Heart left ventricle (tissue), 16 donors: ENCODE results near the gene HLA-DMA. TPM values are rescaled to one million over a fixed set of nuclear protein-coding genes. Genes with fewer than 3 reads are reported as not detected.
A peak's percentile ranks its signal among the peaks of the same experiment; 100 is the strongest.
"Not testable (repeated sequence)": the region's sequence is repeated elsewhere in the genome, so short reads cannot be mapped to it uniquely, and the experiment has no call there.

Source experiments
- ATAC-seq, 4 donors: fragments of 200-7000 bp; cut with Tn5 transposase; one replicate each; pipeline ENCODE4 v1.9.1; 2020 to 2022; ENCODE audit warnings: moderate library complexity in 4 of 4, mild to moderate bottlenecking in 3 of 4, moderate number of reproducible peaks in 1 of 4
- DNase-seq, 5 donors: peaks; one replicate each; pipeline ENCODE4 v3.0.0-alpha.2; 2020
- H3K27ac ChIP-seq, 12 donors: fragments of 200-600 bp; sonication (generic) in 4 of 12; one replicate each; pipeline versions ENCODE4 v1.5.0 to v1.8.0; 2016 to 2022; ENCODE audit warnings: mild to moderate bottlenecking in 2 of 12
- H3K27me3 ChIP-seq, 9 donors: fragments of 200-600 bp; sonication (generic) in 2 of 9; one replicate each; pipeline versions ENCODE4 v1.5.1 to v1.8.0; 2016 to 2022; ENCODE audit warnings: mild to moderate bottlenecking in 3 of 9
- H3K36me3 ChIP-seq, 9 donors: fragments of 200-600 bp; sonication (generic) in 2 of 9; one replicate each; pipeline versions ENCODE4 v1.5.0 to v1.8.0; 2018 to 2022; ENCODE audit warnings: mild to moderate bottlenecking in 2 of 9
- H3K4me1 ChIP-seq, 12 donors: fragments of 200-600 bp; sonication (generic) in 4 of 12; one replicate each; pipeline versions ENCODE4 v1.5.0 to v1.8.0; 2016 to 2022; ENCODE audit warnings: mild to moderate bottlenecking in 3 of 12
- H3K4me3 ChIP-seq, 12 donors: fragments of 200-600 bp; sonication (generic) in 4 of 12; one replicate each; pipeline versions ENCODE4 v1.5.0 to v1.8.0; 2017 to 2022; ENCODE audit warnings: mild to moderate bottlenecking in 9 of 12, moderate library complexity in 4 of 12
- H3K9me3 ChIP-seq, 12 donors: fragments of 200-600 bp; sonication (generic) in 4 of 12; one replicate each; pipeline versions ENCODE4 v1.5.0 to v1.8.0; 2016 to 2022; ENCODE audit warnings: mild to moderate bottlenecking in 1 of 12
- CTCF ChIP-seq, 12 donors: fragments of 200-600 bp; sonication (generic) in 4 of 12; IDR thresholded peaks; one replicate each; pipeline versions ENCODE4 v1.5.0 to v1.8.0; 2018 to 2022; ENCODE audit warnings: antibody characterized with exemption in 12 of 12, mild to moderate bottlenecking in 5 of 12
- POLR2A ChIP-seq, 2 donors: fragments of 450-650 bp; IDR thresholded peaks; one replicate each; pipeline ENCODE4 v1.6.1; 2017; ENCODE audit warnings: antibody characterized with exemption in 2 of 2, mild to moderate bottlenecking in 2 of 2, moderate library complexity in 2 of 2
- WGBS, 4 donors: extraction: QIAGEN DNeasy Blood & Tissue Kit in 2 of 4; methylation state at CpG; one replicate each; pipeline versions ENCODE4 v1.1.5 to v1.1.7; 2013 to 2018; 5-methylcytosine and 5-hydroxymethylcytosine counted together
- intact Hi-C, 10 donors: fragments of 100-400 bp; cut with DNase I; formaldehyde crosslinking; loops; one replicate each; pipeline versions ENCODE4 v1.11.1 to v1.14.2; 2022
- polyA plus RNA-seq, 2 donors: library from polyadenylated mRNA; stranded (reverse); fragments of 200-250 nt; gene quantifications; one replicate each; pipeline ENCODE4 v1.2.3, GENCODE V29; 2013
- total RNA-seq, 9 donors: library from RNA; depleted of rRNA in 2 of 9; stranded (reverse); fragments of >200 nt in 2 of 9; fragmentation: NEBNext Ultra II Directional in 3 of 9; extraction: Animal tissue kit (Norgen Biotek cat#: 25700) in 3 of 9; gene quantifications; one replicate each; pipeline versions ENCODE4 v1.1.0 to v1.2.4, GENCODE V29; 2016 to 2023
- donor health status: ischemic (EF 13 %, LVEDD 7.1; RV severe dilation, severe dysfunction).
- donor health status: healthy with polysubstance abuse.
- donor health status: DM: no; HTN: yes; CAD: no.
- donor health status: DM: no; HTN: no; CAD: no.
- donor health status: ischemic (EF 25% LVEDD 6.9; RV normal size, moderate dysfunction).
- donor health status: ischemic (EF 25% LVEDD 5.7; RV mildly dilated, moderate dysfunction).
- donor health status: healthy.
- donor health status: DM: yes; HTN: yes; CAD: no.
- donor health status: ischemic (EF 35%, LVEDD 5.7; RV mildly dilated, moderate dysfunction).
- donor health status: nonischemic (EF 11% LVEDD 7.7; RV severe dilation, severe dysfunction).
- donor health status: DM: yes; HTN: yes; CAD: no.
- donor health status: PGD.
- donor health status: ischemic (EF 29% LVEDD 5.4; RV normal size, mild dysfunction).
- donor health status: nonischemic (EF 23%, LVEDD 6.1; RV moderate dilation, normal function).

Gene HLA-DMA
- total and polyA plus RNA-seq, 11 donors = 5.4 to 150 (median 16.2) TPM

- H3K36me3 ChIP-seq = peaks cover 0 to 3% (median 0%) of the 10 kb centered on the region in 9 donors
- peak overlapping the region in 2 of 12 donors; percentile 13 to 37 for H3K4me3 ChIP-seq
- H3K4me1 ChIP-seq = peaks cover 0 to 86% (median 11%) of the 10 kb centered on the region in 12 donors
- H3K27ac ChIP-seq = peak overlapping the region in 3 of 12 donors; percentile 22 to 97 (median 38)
- peaks cover 0 to 8% (median 0%) of the 10 kb centered on the region in 12 donors for H3K9me3 ChIP-seq
- TF ChIP-seq CTCF (IDR thresholded peaks at IDR 0.05) (no peak), POLR2A (IDR thresholded peaks at IDR 0.05) (no peak)
- intact Hi-C loops = loop anchor here in 1 of 10 donors (10.0 kb wide), 1 partner anchor 49 kb away; no protein-coding TSS in a partner anchor
- ATAC-seq = peak in 3 of 4 donors; percentile 49 to 76 (median 53)
- no peaks in the 10 kb centered on the region for H3K27me3 ChIP-seq
- no peak for DNase-seq
- 65 to 77% (median 74%) methylated on average over 4 of the region's 4 CpGs for WGBS, 4 donors
Measured at GRCh38 chr6:32943864-32944649, 8.8 kb downstream of the HLA-DMA start.

GRCh38 chr6:32942555-32943123, 10.3 kb downstream of the HLA-DMA start:
- Histone ChIP-seq H3K36me3 (peaks cover 0 to 11% (median 0%) of the 10 kb centered on the region in 9 donors), H3K4me1 (peaks cover 0 to 86% (median 11%) of the 10 kb centered on the region in 12 donors), H3K27ac (peak overlapping the region in 1 of 12 donors; percentile 97)
- not testable (repeated sequence) for ATAC-seq, H3K9me3 ChIP-seq, DNase-seq, H3K27me3 ChIP-seq, H3K4me3 ChIP-seq
- intact Hi-C loops = loop anchor here in 1 of 10 donors (10.0 kb wide), 1 partner anchor 48 kb away; no protein-coding TSS in a partner anchor
- WGBS, 4 donors = 82 to 92% (median 90%) methylated on average over 9 of the region's 9 CpGs

GRCh38 chr6:32941214-32941768, 11.6 kb downstream of the HLA-DMA start:
- intact Hi-C loops = loop anchor here in 2 of 10 donors (1.0 to 10.0 kb wide), 2 partner anchors 12 to 46 kb away; partner anchors contain the start of gene HLA-DMA (in 1 of the 2)
- H3K27me3 ChIP-seq = no peaks in the 10 kb centered on the region
- peak in 2 of 4 donors; percentile 14 to 71 for ATAC-seq
- peaks cover 0 to 23% (median 0%) of the 10 kb centered on the region in 9 donors for H3K36me3 ChIP-seq
- no peak for DNase-seq
- peak overlapping the region; percentile 47 to 97 (median 86) for H3K27ac ChIP-seq
- WGBS, 4 donors = 55 to 68% (median 63%) methylated on average over 7 of the region's 7 CpGs
- TF ChIP-seq POLR2A (IDR thresholded peaks at IDR 0.05) (no peak), CTCF (IDR thresholded peaks at IDR 0.05) (no peak)
- H3K4me1 ChIP-seq = peaks cover 0 to 94% (median 11%) of the 10 kb centered on the region in 12 donors
- H3K4me3 ChIP-seq = peak overlapping the region in 7 of 12 donors; percentile 5 to 75 (median 58)
- H3K9me3 ChIP-seq = peaks cover 0 to 6% (median 0%) of the 10 kb centered on the region in 12 donors

GRCh38 chr6:32940656-32941213, 12.2 kb downstream of the HLA-DMA start, which contains the start of gene HLA-DMB:
Gene HLA-DMB, minus strand, starts transcription at chr6:32941028. Its CDS starts 221 bp downstream, at chr6:32940807.
- Histone ChIP-seq H3K4me1 (peaks cover 0 to 94% (median 11%) of the 10 kb centered on the region in 12 donors), H3K27me3 (no peaks in the 10 kb centered on the region), H3K4me3 (peak within 1 kb of the TSS; percentile 22 to 75 (median 56)), H3K36me3 (peaks cover 0 to 28% (median 0%) of the 10 kb centered on the region in 9 donors), H3K27ac (peak within 1 kb of the TSS; percentile 52 to 97 (median 86)), H3K9me3 (peaks cover 0 to 2% (median 0%) of the 10 kb centered on the region in 12 donors)
- peak in 1 of 2 donors; percentile 22 for TF ChIP-seq POLR2A (IDR thresholded peaks at IDR 0.05)
- no peak for TF ChIP-seq CTCF (IDR thresholded peaks at IDR 0.05)
- 15 to 32% (median 20%) methylated on average over 9 of the region's 9 CpGs for WGBS, 4 donors
- intact Hi-C loops = loop anchor here in 2 of 10 donors (1.0 to 10.0 kb wide), 2 partner anchors 13 to 46 kb away; partner anchors contain the start of gene HLA-DMA (in 1 of the 2)
- ATAC-seq (peak; percentile 92 to 97 (median 96)), DNase-seq (peak in 3 of 5 donors; percentile 37 to 80 (median 67))
